Stimulated activated naive CD8-positive, alpha-beta T cell treated with anti-CD3 and anti-CD28 coated beads, Interleukin-15, amount 100 ng/mL, for 72 hours (primary cell): Measurements from ENCODE around the gene PDE2A.

Experiments
- ATAC-seq: fragments of 150-1000 bp; cut with Tn5 transposase; 2 replicates; pipeline ENCODE4 v1.10.0; 2021; ENCODE audit warnings: mild to moderate bottlenecking, moderate library complexity
- DNase-seq, 2 donors: peaks; one replicate each; pipeline ENCODE4 v3.0.0; 2021 to 2022
- H3K27ac Mint-ChIP-seq, 2 donors: one replicate each; pipeline ENCODE4 v1.8.0; 2022; ENCODE audit warnings: mild to moderate bottlenecking in 2 of 2, mixed read lengths in 2 of 2, moderate library complexity in 2 of 2
- H3K27me3 Mint-ChIP-seq: one replicate; pipeline ENCODE4 v1.8.0; 2022; ENCODE audit warnings: mixed read lengths
- H3K4me1 Mint-ChIP-seq: one replicate; pipeline ENCODE4 v1.8.0; 2022; ENCODE audit warnings: mild to moderate bottlenecking, mixed read lengths
- H3K4me3 Mint-ChIP-seq, 2 donors: one replicate each; pipeline ENCODE4 v1.8.0; 2022; ENCODE audit warnings: mild to moderate bottlenecking in 2 of 2, mixed read lengths in 2 of 2, moderate library complexity in 1 of 2
- H3K9me3 Mint-ChIP-seq, 2 donors: one replicate each; pipeline ENCODE4 v1.8.0; 2022; ENCODE audit warnings: mixed read lengths in 2 of 2

The PDE2A gene

GRCh38 chr11:72613450-72613849, 60.8 kb downstream of the PDE2A start:
- DNase-seq (no peak), ATAC-seq (no peak)
- Mint-ChIP-seq H3K4me1 (peaks cover 9% of the 10 kb centered on the region), H3K27me3 (peaks cover 76% of the 10 kb centered on the region), H3K4me3 (no peak overlapping the region), H3K27ac (no peak overlapping the region), H3K9me3 (no peaks in the 10 kb centered on the region)

DNA sequence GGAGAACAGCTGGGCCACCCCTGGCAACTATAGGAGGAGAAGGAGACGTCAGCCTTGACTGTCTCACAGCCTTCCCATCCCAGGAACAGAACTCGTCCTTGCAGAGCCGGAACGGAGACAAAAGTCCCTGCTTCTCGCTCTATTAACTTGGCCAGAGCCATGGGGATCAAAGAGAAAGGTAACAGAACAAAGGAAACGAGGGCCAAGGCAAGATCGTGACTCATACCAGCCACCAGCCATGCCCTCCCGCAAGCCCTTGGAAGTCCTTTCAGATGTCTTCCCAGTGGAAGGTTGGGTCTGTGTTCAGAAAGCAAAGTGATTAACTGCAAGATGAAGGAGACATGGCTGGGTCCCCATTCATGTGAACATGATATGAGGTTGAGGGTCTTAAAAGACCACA, 64.7 kb downstream of the PDE2A start:
- no peaks in the 10 kb centered on the region for H3K9me3 Mint-ChIP-seq
- H3K4me3 Mint-ChIP-seq: no peak overlapping the region
- no peak for ATAC-seq
- no peak overlapping the region for H3K27ac Mint-ChIP-seq
- DNase-seq: no peak
- H3K4me1 Mint-ChIP-seq: peaks cover 17% of the 10 kb centered on the region
- peaks cover 83% of the 10 kb centered on the region for H3K27me3 Mint-ChIP-seq

DNA sequence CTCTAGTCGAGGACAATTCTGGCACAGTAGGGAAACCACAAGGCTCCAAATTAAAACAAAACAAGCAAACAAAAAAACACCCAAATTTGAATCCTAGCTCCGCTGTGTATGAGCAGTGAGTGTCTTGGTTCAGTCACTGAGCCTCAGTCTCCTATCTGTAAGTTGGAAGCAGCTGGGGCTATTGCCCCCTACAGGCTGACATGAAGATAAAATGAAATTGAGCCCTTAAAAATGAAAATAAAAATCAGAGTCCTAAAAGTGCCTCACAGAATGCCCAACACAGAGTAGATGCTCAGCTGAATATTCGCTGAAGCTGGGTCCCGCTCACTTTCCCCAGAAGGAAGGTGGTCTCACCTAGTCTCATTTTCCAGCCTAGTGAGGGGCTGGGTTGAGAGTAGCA, 65.2 kb downstream of the PDE2A start:
- Mint-ChIP-seq H3K27me3 (peaks cover 83% of the 10 kb centered on the region), H3K4me1 (peaks cover 13% of the 10 kb centered on the region), H3K9me3 (no peaks in the 10 kb centered on the region), H3K27ac (no peak overlapping the region), H3K4me3 (no peak overlapping the region)
- ATAC-seq (peak; percentile 60), DNase-seq (no peak)

- no peak for ATAC-seq
- Mint-ChIP-seq H3K9me3 (no peaks in the 10 kb centered on the region), H3K27ac (no peak overlapping the region), H3K4me1 (peaks cover 7% of the 10 kb centered on the region), H3K27me3 (peaks cover 69% of the 10 kb centered on the region), H3K4me3 (no peak overlapping the region)
- DNase-seq: no peak
These were observed 66.7 kb downstream of the PDE2A start for GRCh38 chr11:72607496-72607895.

- ATAC-seq: peak; percentile 49
- Mint-ChIP-seq H3K27me3 (peaks cover 68% of the 10 kb centered on the region), H3K4me3 (no peak overlapping the region), H3K9me3 (no peaks in the 10 kb centered on the region), H3K27ac (no peak overlapping the region), H3K4me1 (peaks cover 7% of the 10 kb centered on the region)
- no peak for DNase-seq
These were observed 67.3 kb downstream of the PDE2A start for GRCh38 chr11:72606748-72607468.

DNA sequence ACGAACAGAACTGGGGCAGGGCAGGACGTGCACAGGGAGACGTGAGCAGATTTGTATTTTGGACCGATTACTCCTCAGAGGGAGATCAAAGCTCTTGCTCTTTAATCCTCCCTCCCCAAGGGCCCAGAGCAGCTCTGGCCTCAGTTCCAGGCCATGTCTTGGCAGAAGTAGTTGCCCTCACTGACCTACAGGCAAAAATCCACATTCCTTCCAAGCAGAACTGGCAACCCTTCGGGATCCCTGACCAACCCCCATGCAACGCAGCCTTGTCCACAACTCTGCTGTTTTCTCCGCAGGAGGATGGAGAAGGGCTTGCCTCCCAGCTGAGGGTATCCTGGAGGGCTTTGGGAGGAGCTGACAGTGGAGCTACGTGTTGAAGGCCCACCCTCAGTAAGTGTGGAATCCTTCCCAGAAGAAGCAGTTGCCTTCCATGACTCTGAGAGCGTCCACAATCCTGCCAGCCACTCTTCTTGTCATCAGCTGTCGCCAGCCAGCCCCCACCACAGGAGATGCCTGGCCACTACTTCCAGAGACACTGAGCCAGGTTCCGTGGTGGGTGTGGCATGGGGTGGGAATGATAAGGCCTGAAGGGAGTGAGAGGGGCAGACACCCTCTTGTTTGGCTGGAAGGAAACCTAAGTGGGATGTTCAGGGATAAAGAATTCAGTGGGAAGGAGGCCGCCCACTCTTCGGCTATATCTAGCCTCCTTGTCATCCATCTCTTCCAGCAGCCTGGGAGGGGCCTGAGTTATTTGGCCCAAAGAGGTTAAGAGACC, 68.1 kb downstream of the PDE2A start:
- H3K4me3 Mint-ChIP-seq: no peak overlapping the region
- H3K9me3 Mint-ChIP-seq: no peaks in the 10 kb centered on the region
- peaks cover 60% of the 10 kb centered on the region for H3K27me3 Mint-ChIP-seq
- DNase-seq (no peak), ATAC-seq (no peak)
- H3K4me1 Mint-ChIP-seq: peaks cover 7% of the 10 kb centered on the region
- H3K27ac Mint-ChIP-seq: no peak overlapping the region

DNA sequence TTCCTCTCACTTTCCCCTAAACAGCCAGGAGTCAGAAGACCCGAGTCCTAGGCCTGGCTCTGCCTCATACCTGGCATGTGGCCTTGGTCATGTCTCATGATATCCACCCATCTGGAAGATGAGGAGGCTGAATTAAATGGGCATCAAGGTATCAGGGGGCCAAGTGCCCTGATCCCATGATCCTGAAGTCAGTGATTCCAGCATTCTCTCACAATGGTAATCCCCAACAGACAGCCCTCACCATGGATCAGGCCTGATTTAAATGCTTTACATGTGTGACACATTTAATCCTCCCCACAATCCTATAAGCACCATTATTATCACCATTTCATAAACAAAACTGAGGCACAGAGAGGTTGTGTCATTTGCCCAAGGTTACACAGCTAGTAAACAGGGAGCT, 70.0 kb downstream of the PDE2A start:
- ATAC-seq: no peak
- Mint-ChIP-seq H3K27ac (peak overlapping the region in 1 of 2 donors; percentile 50), H3K27me3 (peaks cover 45% of the 10 kb centered on the region)

GRCh38 chr11:72602250-72602904, 71.8 kb downstream of the PDE2A start:
- ATAC-seq: no peak
- Mint-ChIP-seq H3K4me1 (peaks cover 5% of the 10 kb centered on the region), H3K27me3 (peaks cover 31% of the 10 kb centered on the region), H3K9me3 (no peaks in the 10 kb centered on the region), H3K27ac (peak overlapping the region in 1 of 2 donors; percentile 94), H3K4me3 (no peak overlapping the region)
- DNase-seq: no peak

More for the DNA sequence above, 70.0 kb downstream of the PDE2A start:
- H3K4me3 Mint-ChIP-seq: no peak overlapping the region
- no peak for DNase-seq
- H3K4me1 Mint-ChIP-seq: peaks cover 7% of the 10 kb centered on the region
- no peaks in the 10 kb centered on the region for H3K9me3 Mint-ChIP-seq

DNA sequence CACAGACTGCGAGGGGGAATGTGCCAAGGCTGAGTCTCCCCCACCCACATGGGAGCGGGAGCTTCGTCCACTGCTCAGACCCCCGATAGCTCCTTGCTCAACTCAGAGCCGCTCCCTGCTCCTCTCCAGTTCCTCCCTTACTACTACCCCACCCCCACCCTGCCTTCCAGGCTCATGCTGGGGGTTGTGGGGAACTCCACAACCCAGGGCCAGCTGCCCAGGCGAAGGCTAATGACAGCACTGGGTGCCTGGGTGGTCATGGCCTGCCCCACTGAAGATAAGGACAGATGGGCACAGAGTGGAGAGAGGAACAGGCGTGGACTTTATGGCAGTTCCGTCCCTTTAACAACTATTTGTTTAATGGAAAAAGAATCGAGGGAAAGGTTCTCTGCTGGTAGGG, 73.7 kb downstream of the PDE2A start:
- H3K9me3 Mint-ChIP-seq: no peaks in the 10 kb centered on the region
- no peaks in the 10 kb centered on the region for H3K4me1 Mint-ChIP-seq
- peaks cover 29% of the 10 kb centered on the region for H3K27me3 Mint-ChIP-seq
- no peak overlapping the region for H3K27ac Mint-ChIP-seq
- H3K4me3 Mint-ChIP-seq: no peak overlapping the region
- ATAC-seq (peak; percentile 10), DNase-seq (no peak)

DNA sequence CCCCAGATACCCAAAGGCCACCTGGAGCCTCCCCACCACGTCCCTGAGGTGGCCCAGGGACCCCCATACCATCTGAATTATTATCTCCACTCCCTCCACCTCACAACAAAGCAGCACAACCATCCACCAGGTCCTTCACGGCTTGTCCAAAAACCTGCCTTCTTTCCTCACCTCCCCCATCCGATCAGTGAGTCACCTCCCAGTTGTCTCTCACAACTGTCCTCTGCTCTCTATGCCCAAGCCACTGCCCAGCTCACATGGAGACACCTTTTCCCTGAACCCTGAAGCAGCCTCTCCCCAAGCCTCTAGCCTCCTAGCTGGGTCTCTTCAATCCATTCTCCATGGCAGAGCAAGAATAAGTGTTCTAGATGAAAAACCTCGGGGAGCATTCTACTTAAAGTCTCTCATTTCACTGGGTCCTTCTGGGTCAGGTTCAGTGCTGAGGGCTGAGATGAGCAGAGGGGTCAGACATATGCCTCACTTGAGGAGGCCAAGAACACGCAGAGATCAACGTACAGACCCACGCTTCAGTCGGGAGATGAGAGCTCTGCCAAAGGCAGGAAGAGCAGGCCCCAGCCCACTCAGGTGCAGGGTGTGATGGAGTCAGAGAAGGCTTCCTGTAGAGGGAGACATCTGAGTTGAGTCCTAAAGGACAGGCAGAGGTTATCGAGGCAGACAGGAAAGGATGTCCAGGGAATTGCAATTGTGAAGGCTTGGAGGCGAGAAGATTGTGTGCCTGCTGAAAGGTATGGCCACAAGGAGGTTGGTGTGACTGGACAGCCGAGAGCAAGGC, 74.7 kb downstream of the PDE2A start:
- H3K27me3 Mint-ChIP-seq: peaks cover 28% of the 10 kb centered on the region
- H3K9me3 Mint-ChIP-seq: no peaks in the 10 kb centered on the region
- ATAC-seq (peak; percentile 5), DNase-seq (no peak)
- H3K4me3 Mint-ChIP-seq: no peak overlapping the region
- no peaks in the 10 kb centered on the region for H3K4me1 Mint-ChIP-seq
- no peak overlapping the region for H3K27ac Mint-ChIP-seq

- peaks cover 29% of the 10 kb centered on the region for H3K27me3 Mint-ChIP-seq
- no peak overlapping the region for H3K27ac Mint-ChIP-seq
- no peak for ATAC-seq
- no peaks in the 10 kb centered on the region for H3K4me1 Mint-ChIP-seq
- no peak overlapping the region for H3K4me3 Mint-ChIP-seq
- no peak for DNase-seq
- H3K9me3 Mint-ChIP-seq: no peaks in the 10 kb centered on the region
These were observed 75.3 kb downstream of the PDE2A start for GRCh38 chr11:72598906-72599305.

DNA sequence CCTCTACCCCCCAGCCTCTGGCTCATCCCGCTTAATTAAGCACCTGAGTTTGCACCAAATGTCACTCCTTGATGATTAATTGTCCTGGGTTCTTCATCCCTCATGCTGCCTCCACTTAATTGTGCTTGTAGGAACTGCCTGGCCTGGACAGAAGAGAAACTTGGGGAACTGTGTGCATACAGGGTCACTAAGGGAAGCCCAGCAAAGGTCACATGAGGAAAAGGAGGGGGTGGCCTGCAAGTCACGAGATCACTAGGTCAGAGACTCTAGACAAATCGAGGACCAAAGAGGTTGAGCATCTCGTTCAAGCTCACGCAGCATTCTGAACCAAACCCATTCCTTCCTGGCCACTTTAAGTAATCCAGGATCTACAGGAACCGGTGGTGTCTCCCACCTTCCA, 75.8 kb downstream of the PDE2A start:
- Mint-ChIP-seq H3K4me1 (peaks cover under 1% of the 10 kb centered on the region), H3K9me3 (no peaks in the 10 kb centered on the region), H3K27me3 (peaks cover 32% of the 10 kb centered on the region), H3K4me3 (no peak overlapping the region), H3K27ac (no peak overlapping the region)
- ATAC-seq: no peak
- no peak for DNase-seq

GRCh38 chr11:72597721-72598120, 76.5 kb downstream of the PDE2A start:
- no peak overlapping the region for H3K27ac Mint-ChIP-seq
- H3K4me3 Mint-ChIP-seq: no peak overlapping the region
- peaks cover 8% of the 10 kb centered on the region for H3K4me1 Mint-ChIP-seq
- H3K27me3 Mint-ChIP-seq: peaks cover 32% of the 10 kb centered on the region
- ATAC-seq (no peak), DNase-seq (no peak)
- H3K9me3 Mint-ChIP-seq: no peaks in the 10 kb centered on the region

GRCh38 chr11:72595292-72595684, 78.9 kb downstream of the PDE2A start:
- no peak for ATAC-seq
- Mint-ChIP-seq H3K27me3 (peaks cover 53% of the 10 kb centered on the region), H3K4me1 (peaks cover 31% of the 10 kb centered on the region), H3K27ac (no peak overlapping the region), H3K9me3 (no peaks in the 10 kb centered on the region), H3K4me3 (no peak overlapping the region)
- no peak for DNase-seq

DNA sequence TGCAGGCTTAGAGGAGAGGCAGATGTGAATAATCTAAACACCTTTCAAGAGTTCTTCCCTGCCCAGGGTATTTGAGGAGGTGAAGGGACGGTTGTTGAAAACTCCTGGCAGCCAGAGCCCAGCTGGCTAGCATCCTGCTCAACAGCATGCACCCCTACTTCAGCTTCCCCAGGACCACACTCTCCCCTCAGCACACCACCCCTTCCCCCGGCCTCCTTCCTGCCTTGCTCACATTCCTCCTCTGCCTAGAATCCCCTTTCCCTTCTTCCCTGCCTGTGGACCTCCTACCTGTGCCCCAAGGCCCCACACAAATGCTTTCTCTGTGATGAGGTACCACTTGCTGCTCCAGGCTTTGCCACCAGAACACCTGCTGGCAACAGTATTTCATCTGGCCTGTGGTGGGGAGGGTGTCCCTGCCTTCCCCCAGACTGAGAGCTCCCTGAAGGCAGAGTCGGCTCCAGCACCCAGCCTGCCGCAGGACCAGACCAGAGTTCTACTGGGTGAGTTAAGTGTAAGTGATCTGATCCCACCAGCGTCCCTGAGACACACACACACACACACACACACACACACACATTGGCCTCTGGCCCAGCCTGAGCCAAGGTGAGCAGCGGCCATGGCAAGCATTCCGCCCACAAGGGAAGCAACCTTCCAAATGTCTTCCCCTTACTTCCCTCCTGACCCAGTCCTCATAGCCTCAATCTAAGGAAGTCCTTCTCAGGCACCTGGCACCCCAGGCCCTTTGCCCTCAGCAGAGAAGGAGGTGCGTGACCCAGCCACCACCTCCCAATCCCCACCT, 79.5 kb downstream of the PDE2A start:
- Mint-ChIP-seq H3K9me3 (no peaks in the 10 kb centered on the region), H3K27ac (no peak overlapping the region), H3K27me3 (peaks cover 59% of the 10 kb centered on the region), H3K4me3 (no peak overlapping the region), H3K4me1 (peaks cover 36% of the 10 kb centered on the region)
- no peak for DNase-seq
- ATAC-seq: no peak
